ENCODE results near the gene SFRP2.

DNA sequence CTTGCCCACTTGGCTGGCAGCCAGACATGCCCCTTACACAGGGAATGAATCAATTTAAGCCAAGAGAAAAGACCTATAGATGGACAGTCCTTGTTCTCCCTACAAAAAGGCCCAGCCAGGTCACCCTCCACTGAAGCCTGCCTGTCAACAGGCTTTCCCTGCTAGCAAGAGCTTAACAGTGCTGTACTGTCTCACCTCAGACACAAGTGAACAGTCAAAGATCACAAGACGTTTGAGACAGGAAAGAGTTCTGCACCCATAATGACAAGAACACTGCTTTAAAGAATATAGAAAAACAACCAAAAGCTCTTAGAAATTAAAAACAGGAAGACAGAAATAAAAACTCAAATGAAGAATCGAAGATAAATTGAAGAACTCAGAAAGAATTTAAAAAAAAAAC is 33.7 kb downstream of the SFRP2 start:
- TF ChIP-seq POLR2A (IDR thresholded peaks at IDR 0.05; ENCODE audit: low read depth, low read length) = no peak
- TF ChIP-seq POU2F2 (IDR thresholded peaks at IDR 0.05; ENCODE audit: low read depth, low read length) = no peak
- TF ChIP-seq POLR2AphosphoS5 (IDR thresholded peaks at IDR 0.05; ENCODE audit: low read depth, low read length) = no peak
- TF ChIP-seq TAF1 (IDR thresholded peaks at IDR 0.05; ENCODE audit: low read depth, low read length) = no peak
- TF ChIP-seq PAX5 (IDR thresholded peaks at IDR 0.05; ENCODE audit: insufficient read depth, low read length, severe bottlenecking) = no peak
- no peak for TF ChIP-seq SPI1 (IDR thresholded peaks at IDR 0.05; ENCODE audit: low read depth, low read length)

Measured in GM12891 (cell line).